Right ventricle myocardium inferior (tissue), 1 donor: ENCODE results near the gene MFRP. TPM values are rescaled to one million over a fixed set of nuclear protein-coding genes. Genes with fewer than 3 reads are reported as not detected.

ENCODE experiments used
- ATAC-seq: fragments of 200-7000 bp; cut with Tn5 transposase; one replicate; pipeline ENCODE4 v1.9.1; 2020; ENCODE audit warnings: mild to moderate bottlenecking, moderate library complexity
- DNase-seq: peaks from one replicate; pipeline ENCODE4 v3.0.0; 2021; ENCODE audit errors: missing footprints
- intact Hi-C: fragments of 100-400 bp; cut with DNase I; formaldehyde crosslinking; loops from one replicate; pipeline ENCODE4 v1.11.0; 2022
- total RNA-seq: library from RNA; stranded (reverse); fragmentation: NEBNext Ultra II Directional; extraction: Animal tissue kit (Norgen Biotek cat#: 25700); gene quantifications from one replicate; pipeline ENCODE4 v1.2.1, GENCODE V29; 2021
- donor health status: DM: no; HTN: yes; CAD: no; lungs with severe emphysema.

The MFRP gene
- total RNA-seq, 1 donor from 2014 or later: not detected

GRCh38 chr11:119314726-119315125 lies 31.8 kb downstream of the MFRP start:
- intact Hi-C loops: no loop called here
- DNase-seq (no peak), ATAC-seq (no peak)

GRCh38 chr11:119310682-119311052 lies 35.8 kb downstream of the MFRP start:
- ATAC-seq (no peak), DNase-seq (no peak)
- intact Hi-C loops: no loop called here

- ATAC-seq: no peak
- DNase-seq: no peak
- intact Hi-C loops: no loop called here
Observed at GRCh38 chr11:119309953-119310681, 36.4 kb downstream of the MFRP start.

GRCh38 chr11:119309411-119309810 lies 37.1 kb downstream of the MFRP start:
- DNase-seq (no peak), ATAC-seq (no peak)
- intact Hi-C loops: no loop called here

- ATAC-seq: no peak
- intact Hi-C loops: no loop called here
- no peak for DNase-seq
Observed at GRCh38 chr11:119307974-119308373, 38.5 kb downstream of the MFRP start.

GRCh38 chr11:119307219-119307618 lies 39.3 kb downstream of the MFRP start:
- DNase-seq: no peak
- intact Hi-C loops: no loop called here
- ATAC-seq: no peak

- intact Hi-C loops: no loop called here
- DNase-seq (no peak), ATAC-seq (peak; percentile 27)
Observed at GRCh38 chr11:119306373-119306890, 40.1 kb downstream of the MFRP start.

GRCh38 chr11:119305556-119306372 lies 40.7 kb downstream of the MFRP start:
- DNase-seq: no peak
- intact Hi-C loops: no loop called here
- no peak for ATAC-seq

GRCh38 chr11:119303227-119303718 lies 43.2 kb downstream of the MFRP start:
- DNase-seq: no peak
- intact Hi-C loops: no loop called here
- ATAC-seq: no peak

GRCh38 chr11:119300198-119300964 lies 46.1 kb downstream of the MFRP start:
- intact Hi-C loops: no loop called here
- ATAC-seq (no peak), DNase-seq (no peak)

GRCh38 chr11:119299416-119299815 lies 47.1 kb downstream of the MFRP start:
- DNase-seq: no peak
- no peak for ATAC-seq
- intact Hi-C loops: no loop called here

GRCh38 chr11:119298726-119299125 lies 47.8 kb downstream of the MFRP start:
- DNase-seq (no peak), ATAC-seq (peak; percentile 89)
- intact Hi-C loops: no loop called here

GRCh38 chr11:119297938-119298337 lies 48.6 kb downstream of the MFRP start:
- DNase-seq: no peak
- intact Hi-C loops: no loop called here
- ATAC-seq: no peak

GRCh38 chr11:119295178-119295577 lies 51.3 kb downstream of the MFRP start:
- DNase-seq (no peak), ATAC-seq (no peak)
- intact Hi-C loops: no loop called here

GRCh38 chr11:119293461-119293860 lies 53.0 kb downstream of the MFRP start:
- no peak for ATAC-seq
- no peak for DNase-seq
- intact Hi-C loops: no loop called here

- intact Hi-C loops: no loop called here
- ATAC-seq (no peak), DNase-seq (no peak)
Observed at GRCh38 chr11:119290894-119291497, 55.5 kb downstream of the MFRP start.
